DND-41 (cell line): ENCODE data around the gene RBPJ.

ENCODE experiments used
- CTCF ChIP-seq: IDR thresholded peaks from 2 replicates; pipeline ENCODE4 v1.5.1; 2012; ENCODE audit warnings: borderline replicate concordance, low read length, moderate library complexity, mild to moderate bottlenecking; ENCODE audit not compliant: poor library complexity, severe bottlenecking; ENCODE audit errors: extremely low read depth
- EZH2 ChIP-seq: IDR thresholded peaks from 3 replicates; pipeline ENCODE4 v1.6.1; 2012; ENCODE audit warnings: borderline replicate concordance, low read depth, mild to moderate bottlenecking, moderate library complexity, low read length, inconsistent platforms; ENCODE audit not compliant: severe bottlenecking

GRCh38 chr4:26344901-26345564, 24.2 kb downstream of the RBPJ start:
- TF ChIP-seq CTCF (no peak), EZH2 (no peak)
